ENCODE data around the gene SLC22A4.

- TF ChIP-seq, protein P1, sequence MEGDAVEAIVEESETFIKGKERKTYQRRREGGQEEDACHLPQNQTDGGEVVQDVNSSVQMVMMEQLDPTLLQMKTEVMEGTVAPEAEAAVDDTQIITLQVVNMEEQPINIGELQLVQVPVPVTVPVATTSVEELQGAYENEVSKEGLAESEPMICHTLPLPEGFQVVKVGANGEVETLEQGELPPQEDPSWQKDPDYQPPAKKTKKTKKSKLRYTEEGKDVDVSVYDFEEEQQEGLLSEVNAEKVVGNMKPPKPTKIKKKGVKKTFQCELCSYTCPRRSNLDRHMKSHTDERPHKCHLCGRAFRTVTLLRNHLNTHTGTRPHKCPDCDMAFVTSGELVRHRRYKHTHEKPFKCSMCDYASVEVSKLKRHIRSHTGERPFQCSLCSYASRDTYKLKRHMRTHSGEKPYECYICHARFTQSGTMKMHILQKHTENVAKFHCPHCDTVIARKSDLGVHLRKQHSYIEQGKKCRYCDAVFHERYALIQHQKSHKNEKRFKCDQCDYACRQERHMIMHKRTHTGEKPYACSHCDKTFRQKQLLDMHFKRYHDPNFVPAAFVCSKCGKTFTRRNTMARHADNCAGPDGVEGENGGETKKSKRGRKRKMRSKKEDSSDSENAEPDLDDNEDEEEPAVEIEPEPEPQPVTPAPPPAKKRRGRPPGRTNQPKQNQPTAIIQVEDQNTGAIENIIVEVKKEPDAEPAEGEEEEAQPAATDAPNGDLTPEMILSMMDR (IDR thresholded peaks at IDR 0.05; ENCODE audit: low read length), result no peak
- TF ChIP-seq EZH2 (optimal IDR thresholded peaks at IDR 0.05; ENCODE audit: low read depth, low read length), result no peak
Measured at GRCh38 chr5:132305420-132305819, 11.2 kb downstream of the SLC22A4 start.

Data from MM.1S (cell line).